Right lobe of liver (tissue), 6 donors: Measurements from ENCODE around the gene CSH2. TPM values are rescaled to one million over a fixed set of nuclear protein-coding genes. Genes with fewer than 3 reads are reported as not detected.
"Not testable (repeated sequence)": the region's sequence is repeated elsewhere in the genome, so short reads cannot be mapped to it uniquely, and the experiment has no call there.

ENCODE experiments used
- ATAC-seq, 4 donors: fragments of 200-7000 bp; cut with Tn5 transposase; one replicate each; pipeline ENCODE4 v1.9.1; 2020; ENCODE audit warnings: mild to moderate bottlenecking in 4 of 4, moderate library complexity in 4 of 4
- DNase-seq, 3 donors: peaks; one replicate each; pipeline ENCODE4 v3.0.0-alpha.2; 2020
- H3K27ac ChIP-seq, 3 donors: fragments of 200-600 bp; one replicate each; pipeline ENCODE4 v1.8.0; 2022
- H3K27me3 ChIP-seq, 2 donors: fragments of 200-600 bp; one replicate each; pipeline ENCODE4 v1.8.0; 2022
- H3K36me3 ChIP-seq, 4 donors: fragments of 200-600 bp; sonication (generic) in 1 of 4; one replicate each; pipeline versions ENCODE4 v1.5.1 to v1.8.0; 2017 to 2022; ENCODE audit warnings: control low read depth in 1 of 4
- H3K4me1 ChIP-seq, 4 donors: fragments of 200-600 bp; sonication (generic) in 1 of 4; one replicate each; pipeline versions ENCODE4 v1.5.1 to v1.8.0; 2017 to 2022; ENCODE audit warnings: control low read depth in 1 of 4
- H3K4me3 ChIP-seq, 3 donors: fragments of 200-600 bp; one replicate each; pipeline ENCODE4 v1.8.0; 2022
- H3K9me3 ChIP-seq, 4 donors: fragments of 200-600 bp; sonication (generic) in 1 of 4; one replicate each; pipeline versions ENCODE4 v1.5.1 to v1.8.0; 2017 to 2022; ENCODE audit warnings: control low read depth in 1 of 4
- CTCF ChIP-seq, 4 donors: fragments of 200-600 bp in 3 of 4; fragments of 450-650 bp in 1 of 4; IDR thresholded peaks; one replicate each; pipeline versions ENCODE4 v1.5.1 to v1.8.0; 2016 to 2022; ENCODE audit warnings: antibody characterized with exemption in 4 of 4, mild to moderate bottlenecking in 2 of 4
- POLR2A ChIP-seq: fragments of 450-650 bp; IDR thresholded peaks from one replicate; pipeline ENCODE4 v1.6.1; 2017; ENCODE audit warnings: antibody characterized with exemption, mild to moderate bottlenecking
- WGBS: methylation state at CpG from one replicate; pipeline ENCODE4 v1.1.6; 2018; ENCODE audit warnings: low coverage, low lambda C conversion rate; ENCODE audit not compliant: insufficient coverage; ENCODE audit errors: missing lambda C conversion rate; 5-methylcytosine and 5-hydroxymethylcytosine counted together
- intact Hi-C, 2 donors: fragments of 100-400 bp; cut with DNase I; formaldehyde crosslinking; loops; one replicate each; pipeline versions ENCODE4 v1.11.2 to v1.14.1; 2022
- total RNA-seq, 6 experiments: library from RNA; depleted of rRNA in 2 of 6; stranded (reverse); fragments of >200 nt in 2 of 6; fragmentation: NEBNext Ultra II Directional in 3 of 6; extraction: Animal tissue kit (Norgen Biotek cat#: 25700) in 3 of 6; gene quantifications; one replicate each; pipeline versions ENCODE4 v1.1.0 to v1.2.4, GENCODE V29; 2016 to 2023
- donor health status: DM: no; HTN: yes; CAD: no.
- donor health status: DM: no; HTN: no; CAD: no.
- donor health status: DM: no; HTN: no; CAD: no.
- donor health status: DM: no; HTN: yes; CAD: no.
- donor health status: DM: no; HTN: yes; CAD: no.

The CSH2 gene
- total RNA-seq, 6 experiments from 2014 or later: not detected

GRCh38 chr17:63917646-63918045, 44.2 kb upstream of the CSH2 start:
- ATAC-seq (no peak), DNase-seq (peak in 1 of 3 donors; percentile 44)
- 33% methylated on average over 1 of the region's 13 CpGs for WGBS
- intact Hi-C loops: loop anchor here in 1 of 2 donors (10.0 kb wide), 1 partner anchor 217 kb away; the partner anchor contains the start of gene ERN1
- no peak overlapping the region for H3K4me3 ChIP-seq
- H3K36me3 ChIP-seq: no peaks in the 10 kb centered on the region
- no peaks in the 10 kb centered on the region for H3K27me3 ChIP-seq
- H3K27ac ChIP-seq: no peak overlapping the region
- H3K4me1 ChIP-seq: no peaks in the 10 kb centered on the region
- TF ChIP-seq CTCF (IDR thresholded peaks at IDR 0.05): no peak
- TF ChIP-seq POLR2A: no peak
- H3K9me3 ChIP-seq: no peaks in the 10 kb centered on the region

DNA sequence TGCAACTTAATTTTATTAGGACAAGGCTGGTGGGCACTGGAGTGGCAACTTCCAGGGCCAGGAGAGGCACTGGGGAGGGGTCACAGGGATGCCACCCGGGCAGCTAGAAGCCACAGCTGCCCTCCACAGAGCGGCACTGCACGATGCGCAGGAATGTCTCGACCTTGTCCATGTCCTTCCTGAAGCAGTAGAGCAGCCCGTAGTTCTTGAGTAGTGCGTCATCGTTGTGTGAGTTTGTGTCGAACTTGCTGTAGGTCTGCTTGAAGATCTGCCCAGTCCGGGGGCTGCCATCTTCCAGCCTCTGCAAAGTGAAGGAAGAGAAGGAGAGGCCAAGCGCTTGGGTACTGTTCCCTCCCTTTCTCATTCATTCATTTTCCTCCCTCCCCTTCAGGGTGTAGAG, 43.7 kb upstream of the CSH2 start:
- H3K36me3 ChIP-seq, H3K27me3 ChIP-seq, H3K4me3 ChIP-seq, DNase-seq, H3K27ac ChIP-seq, H3K4me1 ChIP-seq, H3K9me3 ChIP-seq, ATAC-seq: not testable (repeated sequence)
- intact Hi-C loops: loop anchor here in 1 of 2 donors (10.0 kb wide), 1 partner anchor 218 kb away; the partner anchor contains the start of gene ERN1
- no CpG with 5 or more reads among the region's 11 CpGs for WGBS

DNA sequence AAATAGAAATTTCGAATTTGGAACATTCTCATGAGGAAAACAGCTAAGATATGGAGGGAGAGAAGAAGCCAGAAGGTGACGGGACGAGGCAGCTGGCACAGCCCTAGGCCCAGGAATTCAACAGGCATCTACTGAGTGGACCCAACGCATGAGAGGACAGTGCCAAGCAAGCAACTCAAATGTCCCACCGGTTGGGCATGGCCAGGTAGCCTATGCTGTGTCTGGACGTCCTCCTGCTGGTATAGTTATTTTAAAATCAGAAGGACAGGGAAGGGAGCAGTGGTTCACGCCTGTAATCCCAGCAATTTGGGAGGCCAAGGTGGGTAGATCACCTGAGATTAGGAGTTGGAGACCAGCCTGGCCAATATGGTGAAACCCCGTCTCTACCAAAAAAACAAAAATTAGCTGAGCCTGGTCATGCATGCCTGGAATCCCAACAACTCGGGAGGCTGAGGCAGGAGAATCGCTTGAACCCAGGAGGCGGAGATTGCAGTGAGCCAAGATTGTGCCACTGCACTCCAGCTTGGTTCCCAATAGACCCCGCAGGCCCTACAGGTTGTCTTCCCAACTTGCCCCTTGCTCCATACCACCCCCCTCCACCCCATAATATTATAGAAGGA, 43.2 kb upstream of the CSH2 start:
- no peak for ATAC-seq
- no peak overlapping the region for H3K4me3 ChIP-seq
- no peaks in the 10 kb centered on the region for H3K27me3 ChIP-seq
- H3K9me3 ChIP-seq: no peaks in the 10 kb centered on the region
- H3K27ac ChIP-seq: no peak overlapping the region
- TF ChIP-seq CTCF (IDR thresholded peaks at IDR 0.05) (no peak), POLR2A (no peak)
- intact Hi-C loops: loop anchor here in 1 of 2 donors (10.0 kb wide), 1 partner anchor 218 kb away; the partner anchor contains the start of gene ERN1
- 63% methylated on average over 4 of the region's 12 CpGs for WGBS
- H3K36me3 ChIP-seq: no peaks in the 10 kb centered on the region
- H3K4me1 ChIP-seq: no peaks in the 10 kb centered on the region
- DNase-seq: no peak

- not testable (repeated sequence) for ATAC-seq
- intact Hi-C loops: loop anchor here in 1 of 2 donors (10.0 kb wide), 1 partner anchor 219 kb away; the partner anchor contains the start of gene ERN1
These were observed 42.3 kb upstream of the CSH2 start for GRCh38 chr17:63915753-63916152.

DNA sequence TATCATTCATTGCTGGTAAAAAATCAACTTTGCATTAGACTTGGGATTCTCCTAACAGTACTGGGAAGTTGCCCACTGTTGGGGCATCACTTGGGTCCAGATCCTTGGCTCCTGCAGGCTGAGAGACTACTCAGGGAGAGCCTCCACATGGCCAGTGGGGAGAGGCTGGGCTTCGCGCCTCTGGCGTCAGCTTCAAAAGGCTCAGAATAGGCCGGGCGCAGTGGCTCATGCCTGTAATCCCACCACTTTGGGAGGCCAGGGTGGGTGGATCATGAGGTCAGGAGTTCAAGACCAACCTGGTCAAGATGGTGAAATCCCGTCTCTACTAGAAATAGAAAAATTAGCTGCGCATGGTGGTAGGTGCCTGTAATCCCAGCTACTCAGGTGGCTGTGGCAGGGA, 41.0 kb upstream of the CSH2 start:
- H3K27me3 ChIP-seq: no peaks in the 10 kb centered on the region
- no peak overlapping the region for H3K27ac ChIP-seq
- H3K9me3 ChIP-seq: no peaks in the 10 kb centered on the region
- H3K4me1 ChIP-seq: no peaks in the 10 kb centered on the region
- intact Hi-C loops: loop anchor here in 1 of 2 donors (5.0 to 10.0 kb wide), 2 partner anchors 113 to 220 kb away; partner anchors contain the start of gene ERN1
- no peaks in the 10 kb centered on the region for H3K36me3 ChIP-seq
- 97% methylated on average over 7 of the region's 7 CpGs for WGBS
- TF ChIP-seq CTCF (IDR thresholded peaks at IDR 0.05): no peak
- no peak for TF ChIP-seq POLR2A
- no peak for DNase-seq
- no peak overlapping the region for H3K4me3 ChIP-seq
- no peak for ATAC-seq

More at GRCh38 chr17:63915753-63916152, 42.3 kb upstream of the CSH2 start:
- not testable (repeated sequence) for H3K4me1 ChIP-seq, H3K27ac ChIP-seq, DNase-seq, H3K27me3 ChIP-seq, H3K9me3 ChIP-seq, H3K4me3 ChIP-seq, H3K36me3 ChIP-seq
- 53% methylated on average over 3 of the region's 10 CpGs for WGBS
